HepG2 (cell line): ENCODE data around the gene CDH23. TPM values are rescaled to one million over a fixed set of nuclear protein-coding genes. Genes with fewer than 3 reads are reported as not detected.

Experiments
- ARNT2 ChIP-seq: sonication (generic); formaldehyde crosslinking; IDR thresholded peaks from 2 replicates; pipeline ENCODE4 v1.8.0; 2022; ENCODE audit warnings: mild to moderate bottlenecking, low read depth, missing genetic modification reagents, moderate library complexity
- GATA4 ChIP-seq: sonication (generic); IDR thresholded peaks from 2 replicates; pipeline ENCODE4 v1.6.1; 2016; ENCODE audit warnings: antibody characterized with exemption, low read depth, borderline replicate concordance
- HNF4A ChIP-seq: sonication (generic); formaldehyde crosslinking; IDR thresholded peaks from 2 replicates; pipeline ENCODE4 v1.4.0; 2020; ENCODE audit warnings: missing genetic modification reagents
- HNRNPLL ChIP-seq: fragments of 200-400 bp; formaldehyde crosslinking; IDR thresholded peaks from 2 replicates; pipeline ENCODE4 v1.6.1; 2017; ENCODE audit warnings: mild to moderate bottlenecking, low read depth, low read length; ENCODE audit not compliant: poor library complexity, severe bottlenecking
- IRF9 ChIP-seq: sonication (generic); formaldehyde crosslinking; IDR thresholded peaks from 2 replicates; pipeline ENCODE4 v1.8.0; 2022; ENCODE audit warnings: missing genetic modification reagents, mild to moderate bottlenecking, borderline replicate concordance
- NFAT5 ChIP-seq: sonication (generic); formaldehyde crosslinking; IDR thresholded peaks from 2 replicates; pipeline ENCODE4 v1.4.0; 2020; ENCODE audit warnings: missing genetic modification reagents
- NFKB2 ChIP-seq: sonication (generic); formaldehyde crosslinking; IDR thresholded peaks from 2 replicates; pipeline ENCODE4 v1.4.0; 2020; ENCODE audit warnings: missing genetic modification reagents, borderline replicate concordance
- NR2F1 ChIP-seq, 2 experiments: fragments of 450-650 bp in 1 of 2; formaldehyde crosslinking in 1 of 2; IDR thresholded peaks; 2 replicates each; pipeline versions ENCODE4 v1.5.0 to v1.6.1; 2016 to 2020; ENCODE audit warnings: mild to moderate bottlenecking in 1 of 2, missing compliant biosample characterization in 1 of 2, missing genetic modification reagents in 1 of 2, moderate library complexity in 1 of 2
- PPARG ChIP-seq: conservative IDR thresholded peaks from 2 replicates; pipeline ENCODE4 v1.6.1; 2016; ENCODE audit warnings: missing biosample characterization, missing genetic modification reagents
- RXRA ChIP-seq: sonication (generic); formaldehyde crosslinking; IDR thresholded peaks from 2 replicates; pipeline ENCODE4 v1.5.1; 2020; ENCODE audit warnings: missing genetic modification reagents
- SP5 ChIP-seq: IDR thresholded peaks from 2 replicates; pipeline ENCODE4 v1.6.1; 2016; ENCODE audit warnings: low read depth, borderline replicate concordance
- ZNF230 ChIP-seq: sonication (generic); formaldehyde crosslinking; IDR thresholded peaks from 2 replicates; pipeline ENCODE4 v1.4.0; 2020; ENCODE audit warnings: mild to moderate bottlenecking, missing genetic modification reagents
- ZNF264 ChIP-seq: sonication (generic); formaldehyde crosslinking; IDR thresholded peaks from 2 replicates; pipeline ENCODE4 v1.4.0; 2020; ENCODE audit warnings: missing genetic modification reagents
- ZNF543 ChIP-seq: sonication (generic); formaldehyde crosslinking; IDR thresholded peaks from 2 replicates; pipeline ENCODE4 v1.4.0; 2020; ENCODE audit warnings: mild to moderate bottlenecking, missing genetic modification reagents
- polyA plus RNA-seq, 8 experiments: library from polyadenylated mRNA; depleted of rRNA in 3 of 8; stranded (reverse) in 7 of 8; unstranded in 1 of 8; fragments of >200 nt; fragmentation: Illumina TruSeq in 4 of 8; extraction: Trizol in 4 of 8; gene quantifications; 2 replicates each; pipeline versions ENCODE4 v1.2.1 to v1.2.3, GENCODE V29; 2011 to 2016; ENCODE audit warnings: low read depth in 4 of 8, missing spikeins in 1 of 8, mixed read lengths in 1 of 8; ENCODE audit not compliant: insufficient read depth in 1 of 8
- total RNA-seq, 5 experiments: library from RNA; depleted of rRNA; stranded (reverse); fragments of >200 nt; fragmentation: Illumina TruSeq; extraction: Trizol; gene quantifications; 2 replicates each; pipeline ENCODE4 v1.2.3, GENCODE V29; 2016; ENCODE audit warnings: low read depth in 1 of 5
- TF ChIP-seq, protein P1 (sequence below): sonication (generic); formaldehyde crosslinking; IDR thresholded peaks from 2 replicates; pipeline ENCODE4 v1.5.1; 2020; ENCODE audit warnings: missing genetic modification reagents, mild to moderate bottlenecking, borderline replicate concordance
- TF ChIP-seq, protein P2 (sequence below): sonication (generic); formaldehyde crosslinking; conservative IDR thresholded peaks from 2 replicates; pipeline ENCODE4 v1.4.0; 2020; ENCODE audit warnings: missing genetic modification reagents

Gene CDH23
- total and polyA plus RNA-seq, 2 of the 13 experiments (the other 11 are each of a cell fraction or from before 2014, with no cell fraction given): 0.13 TPM; not detected in 1

- no peak for TF ChIP-seq ZNF230
- peak; percentile 47 for TF ChIP-seq HNRNPLL
- TF ChIP-seq, protein P1, sequence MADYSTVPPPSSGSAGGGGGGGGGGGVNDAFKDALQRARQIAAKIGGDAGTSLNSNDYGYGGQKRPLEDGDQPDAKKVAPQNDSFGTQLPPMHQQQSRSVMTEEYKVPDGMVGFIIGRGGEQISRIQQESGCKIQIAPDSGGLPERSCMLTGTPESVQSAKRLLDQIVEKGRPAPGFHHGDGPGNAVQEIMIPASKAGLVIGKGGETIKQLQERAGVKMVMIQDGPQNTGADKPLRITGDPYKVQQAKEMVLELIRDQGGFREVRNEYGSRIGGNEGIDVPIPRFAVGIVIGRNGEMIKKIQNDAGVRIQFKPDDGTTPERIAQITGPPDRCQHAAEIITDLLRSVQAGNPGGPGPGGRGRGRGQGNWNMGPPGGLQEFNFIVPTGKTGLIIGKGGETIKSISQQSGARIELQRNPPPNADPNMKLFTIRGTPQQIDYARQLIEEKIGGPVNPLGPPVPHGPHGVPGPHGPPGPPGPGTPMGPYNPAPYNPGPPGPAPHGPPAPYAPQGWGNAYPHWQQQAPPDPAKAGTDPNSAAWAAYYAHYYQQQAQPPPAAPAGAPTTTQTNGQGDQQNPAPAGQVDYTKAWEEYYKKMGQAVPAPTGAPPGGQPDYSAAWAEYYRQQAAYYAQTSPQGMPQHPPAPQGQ: no peak
- TF ChIP-seq PPARG: no peak
- peak in 1 of 2 experiments; percentile 34; a peak in 1 of 4 replicates for TF ChIP-seq NR2F1 (CRISPR knock-in tag; IDR thresholded peaks at IDR 0.05)
- no peak for TF ChIP-seq RXRA (CRISPR knock-in tag)
- peak; percentile 48; the same call in 1 of the 2 replicates for TF ChIP-seq ZNF264 (CRISPR knock-in tag)
- TF ChIP-seq SP5: peak; percentile 90
- 0 out of 2 replicates have a peak, but pooled peaks have one; percentile 15 for TF ChIP-seq ARNT2
- peak; percentile 96 for TF ChIP-seq ZNF543 (CRISPR knock-in tag)
- TF ChIP-seq HNF4A (CRISPR knock-in tag): peak; percentile 94
- 0 out of 2 replicates have a peak, but pooled peaks have one; percentile 26 for TF ChIP-seq GATA4
- TF ChIP-seq NFKB2 (CRISPR knock-in tag): no peak; the same call in 1 of the 2 replicates
- TF ChIP-seq, protein P2, sequence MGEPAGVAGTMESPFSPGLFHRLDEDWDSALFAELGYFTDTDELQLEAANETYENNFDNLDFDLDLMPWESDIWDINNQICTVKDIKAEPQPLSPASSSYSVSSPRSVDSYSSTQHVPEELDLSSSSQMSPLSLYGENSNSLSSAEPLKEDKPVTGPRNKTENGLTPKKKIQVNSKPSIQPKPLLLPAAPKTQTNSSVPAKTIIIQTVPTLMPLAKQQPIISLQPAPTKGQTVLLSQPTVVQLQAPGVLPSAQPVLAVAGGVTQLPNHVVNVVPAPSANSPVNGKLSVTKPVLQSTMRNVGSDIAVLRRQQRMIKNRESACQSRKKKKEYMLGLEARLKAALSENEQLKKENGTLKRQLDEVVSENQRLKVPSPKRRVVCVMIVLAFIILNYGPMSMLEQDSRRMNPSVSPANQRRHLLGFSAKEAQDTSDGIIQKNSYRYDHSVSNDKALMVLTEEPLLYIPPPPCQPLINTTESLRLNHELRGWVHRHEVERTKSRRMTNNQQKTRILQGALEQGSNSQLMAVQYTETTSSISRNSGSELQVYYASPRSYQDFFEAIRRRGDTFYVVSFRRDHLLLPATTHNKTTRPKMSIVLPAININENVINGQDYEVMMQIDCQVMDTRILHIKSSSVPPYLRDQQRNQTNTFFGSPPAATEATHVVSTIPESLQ (CRISPR knock-in tag): no peak
- TF ChIP-seq NFAT5 (CRISPR knock-in tag): no peak
- TF ChIP-seq IRF9: no peak
These were observed 242.4 kb downstream of the CDH23 start (continued) for GRCh38 chr10:71638822-71639719.
